Rectal smooth muscle tissue (tissue), 1 donor: Measurements from ENCODE around the gene RNF144B.
"Not testable (repeated sequence)": the region's sequence is repeated elsewhere in the genome, so short reads cannot be mapped to it uniquely, and the experiment has no call there.

ENCODE experiments used
- H3K27ac ChIP-seq: one replicate; pipeline ENCODE4 v1.7.0; 2013; ENCODE audit warnings: low read depth, low read length, inconsistent platforms
- H3K27me3 ChIP-seq: one replicate; pipeline ENCODE4 v1.7.0; 2013; ENCODE audit warnings: low read length; ENCODE audit not compliant: control insufficient read depth, insufficient read depth
- H3K36me3 ChIP-seq: one replicate; pipeline ENCODE4 v1.7.0; 2013; ENCODE audit warnings: low read length; ENCODE audit not compliant: control insufficient read depth, insufficient read depth
- H3K4me1 ChIP-seq: one replicate; pipeline ENCODE4 v1.7.0; 2013; ENCODE audit warnings: low read length; ENCODE audit not compliant: control insufficient read depth, insufficient read depth
- H3K4me3 ChIP-seq: one replicate; pipeline ENCODE4 v1.7.0; 2013; ENCODE audit warnings: low read length
- H3K9ac ChIP-seq: one replicate; pipeline ENCODE4 v1.7.0; 2013; ENCODE audit warnings: low read length

Gene RNF144B

GRCh38 chr6:18397701-18398100, 10.6 kb downstream of the RNF144B start:
- H3K4me1 ChIP-seq: peaks cover 4% of the 10 kb centered on the region
- H3K27me3 ChIP-seq: no peaks in the 10 kb centered on the region
- H3K9ac ChIP-seq: no peak overlapping the region
- H3K36me3 ChIP-seq: no peaks in the 10 kb centered on the region
- H3K4me3 ChIP-seq: no peak overlapping the region
- H3K27ac ChIP-seq: no peak overlapping the region

GRCh38 chr6:18398225-18398624, 11.1 kb downstream of the RNF144B start:
- not testable (repeated sequence) for H3K27me3 ChIP-seq, H3K36me3 ChIP-seq, H3K9ac ChIP-seq, H3K27ac ChIP-seq, H3K4me1 ChIP-seq, H3K4me3 ChIP-seq

- Histone ChIP-seq H3K9ac (no peak overlapping the region), H3K4me3 (no peak overlapping the region), H3K27ac (no peak overlapping the region), H3K36me3 (no peaks in the 10 kb centered on the region), H3K4me1 (peaks cover 4% of the 10 kb centered on the region), H3K27me3 (no peaks in the 10 kb centered on the region)
Measured at GRCh38 chr6:18400831-18401446, 13.8 kb downstream of the RNF144B start.

GRCh38 chr6:18404965-18405364, 17.8 kb downstream of the RNF144B start:
- H3K4me1 ChIP-seq, H3K27me3 ChIP-seq, H3K4me3 ChIP-seq, H3K9ac ChIP-seq, H3K36me3 ChIP-seq: not testable (repeated sequence)
- H3K27ac ChIP-seq: peak overlapping the region; percentile 57

- Histone ChIP-seq H3K27ac (peak overlapping the region; percentile 57), H3K4me3 (no peak overlapping the region), H3K27me3 (no peaks in the 10 kb centered on the region), H3K4me1 (peaks cover 2% of the 10 kb centered on the region), H3K36me3 (no peaks in the 10 kb centered on the region), H3K9ac (no peak overlapping the region)
Measured at GRCh38 chr6:18405477-18406293, 18.5 kb downstream of the RNF144B start.

GRCh38 chr6:18406955-18407749, 20.0 kb downstream of the RNF144B start:
- no peak overlapping the region for H3K27ac ChIP-seq

GRCh38 chr6:18409602-18410001, 22.5 kb downstream of the RNF144B start:
- H3K4me3 ChIP-seq, H3K27me3 ChIP-seq, H3K27ac ChIP-seq, H3K9ac ChIP-seq, H3K36me3 ChIP-seq, H3K4me1 ChIP-seq: not testable (repeated sequence)

More at GRCh38 chr6:18406955-18407749, 20.0 kb downstream of the RNF144B start:
- Histone ChIP-seq H3K9ac (no peak overlapping the region), H3K4me3 (no peak overlapping the region), H3K27me3 (no peaks in the 10 kb centered on the region), H3K36me3 (no peaks in the 10 kb centered on the region), H3K4me1 (no peaks in the 10 kb centered on the region)

GRCh38 chr6:18410412-18410811, 23.3 kb downstream of the RNF144B start:
- Histone ChIP-seq H3K4me1 (no peaks in the 10 kb centered on the region), H3K9ac (no peak overlapping the region), H3K36me3 (no peaks in the 10 kb centered on the region), H3K4me3 (no peak overlapping the region), H3K27me3 (no peaks in the 10 kb centered on the region), H3K27ac (no peak overlapping the region)

GRCh38 chr6:18412068-18412467, 24.9 kb downstream of the RNF144B start:
- Histone ChIP-seq H3K9ac (no peak overlapping the region), H3K4me3 (no peak overlapping the region), H3K4me1 (peaks cover 5% of the 10 kb centered on the region), H3K27ac (no peak overlapping the region), H3K36me3 (no peaks in the 10 kb centered on the region), H3K27me3 (no peaks in the 10 kb centered on the region)

- Histone ChIP-seq H3K27ac (no peak overlapping the region), H3K4me1 (peaks cover 5% of the 10 kb centered on the region), H3K9ac (no peak overlapping the region), H3K27me3 (no peaks in the 10 kb centered on the region), H3K36me3 (no peaks in the 10 kb centered on the region), H3K4me3 (no peak overlapping the region)
Measured at GRCh38 chr6:18412644-18413043, 25.5 kb downstream of the RNF144B start.

GRCh38 chr6:18413381-18413780, 26.2 kb downstream of the RNF144B start:
- Histone ChIP-seq H3K36me3 (no peaks in the 10 kb centered on the region), H3K4me1 (peaks cover 5% of the 10 kb centered on the region), H3K4me3 (no peak overlapping the region), H3K9ac (no peak overlapping the region), H3K27me3 (no peaks in the 10 kb centered on the region), H3K27ac (no peak overlapping the region)

- Histone ChIP-seq H3K9ac (no peak overlapping the region), H3K36me3 (no peaks in the 10 kb centered on the region), H3K4me3 (no peak overlapping the region), H3K4me1 (peaks cover 5% of the 10 kb centered on the region), H3K27me3 (no peaks in the 10 kb centered on the region), H3K27ac (no peak overlapping the region)
Measured at GRCh38 chr6:18414116-18414515, 27.0 kb downstream of the RNF144B start.
